GM18858 (cell line): ENCODE results near the gene COQ8B.
"Not testable (repeated sequence)": the region's sequence is repeated elsewhere in the genome, so short reads cannot be mapped to it uniquely, and the experiment has no call there.

ENCODE experiments used
- ATAC-seq: cut with Tn5 transposase; IDR thresholded peaks from one replicate; pipeline ENCODE4 v1.9.1; 2021; ENCODE audit not compliant: unreplicated experiment

COQ8B gene

DNA sequence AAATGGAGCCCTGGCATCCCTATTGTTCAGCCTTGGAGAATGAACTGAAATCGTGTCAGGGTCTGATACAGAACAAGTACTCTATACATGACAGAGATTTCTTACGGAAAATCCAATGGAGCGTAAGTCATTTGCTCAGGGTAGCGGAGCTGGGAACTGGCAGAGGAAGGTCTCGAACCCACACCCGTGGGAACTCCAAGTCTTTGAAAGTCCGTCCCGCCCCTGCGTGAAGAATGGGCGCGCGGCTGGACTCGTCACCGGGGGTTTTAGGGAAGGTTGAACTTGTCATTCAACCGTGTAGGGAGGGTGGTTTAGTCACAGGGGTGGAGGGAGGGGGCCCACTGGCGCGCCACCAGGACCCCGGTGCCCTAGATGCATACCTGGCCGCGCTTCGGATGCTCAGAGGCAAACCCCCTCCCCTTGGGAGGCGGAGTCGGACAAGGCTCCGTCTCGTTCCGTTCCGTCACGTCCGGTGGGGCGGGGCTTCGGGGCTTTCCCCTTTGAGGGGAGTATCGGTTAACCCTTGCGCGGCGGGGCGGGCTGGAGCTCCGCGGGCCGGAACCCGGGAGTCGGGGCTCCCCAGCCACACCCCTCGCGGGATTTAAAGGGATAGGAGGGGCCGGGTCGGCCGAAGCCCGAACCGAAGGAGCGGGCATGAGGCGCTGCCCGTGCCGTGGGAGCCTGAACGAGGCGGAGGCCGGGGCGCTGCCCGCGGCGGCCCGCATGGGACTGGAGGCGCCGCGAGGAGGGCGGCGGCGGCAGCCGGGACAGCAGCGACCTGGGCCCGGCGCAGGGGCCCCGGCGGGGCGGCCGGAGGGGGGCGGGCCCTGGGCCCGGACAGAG, at the start of gene COQ8B, which contains the start of gene ITPKC:
Gene COQ8B (minus strand): TSS at position 405 of the 843 bp plus-strand sequence. CDS start 2,254 bp downstream, outside the sequence.
Gene ITPKC (plus strand): TSS at position 631 of the 843 bp plus-strand sequence. CDS start 24 bp downstream, at position 655.
- ATAC-seq: peak; percentile 58

DNA sequence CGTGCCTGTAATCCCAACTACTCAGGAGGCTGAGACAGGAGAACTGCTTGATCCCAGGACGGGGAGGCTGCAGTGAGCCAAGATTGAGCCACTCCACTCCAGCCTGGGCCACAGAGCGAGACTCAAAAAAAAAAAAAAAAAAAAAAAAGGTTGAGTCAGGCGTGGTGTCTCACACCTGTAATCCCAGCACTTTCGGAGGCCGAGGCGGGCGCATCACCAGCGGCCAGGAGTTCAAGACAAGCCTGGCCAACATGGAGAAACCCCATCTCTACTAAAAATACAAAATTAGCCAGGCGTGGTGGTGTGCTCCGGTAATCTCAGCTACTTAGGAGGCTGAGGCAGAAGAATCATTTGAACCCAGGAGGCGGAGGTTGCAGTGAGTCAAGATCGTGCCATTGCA, 49.7 kb upstream of the COQ8B start:
- ATAC-seq: not testable (repeated sequence)

GRCh38 chr19:40763963-40764362, 47.3 kb upstream of the COQ8B start:
- no peak for ATAC-seq

GRCh38 chr19:40763526-40763925, 46.8 kb upstream of the COQ8B start:
- ATAC-seq: no peak

DNA sequence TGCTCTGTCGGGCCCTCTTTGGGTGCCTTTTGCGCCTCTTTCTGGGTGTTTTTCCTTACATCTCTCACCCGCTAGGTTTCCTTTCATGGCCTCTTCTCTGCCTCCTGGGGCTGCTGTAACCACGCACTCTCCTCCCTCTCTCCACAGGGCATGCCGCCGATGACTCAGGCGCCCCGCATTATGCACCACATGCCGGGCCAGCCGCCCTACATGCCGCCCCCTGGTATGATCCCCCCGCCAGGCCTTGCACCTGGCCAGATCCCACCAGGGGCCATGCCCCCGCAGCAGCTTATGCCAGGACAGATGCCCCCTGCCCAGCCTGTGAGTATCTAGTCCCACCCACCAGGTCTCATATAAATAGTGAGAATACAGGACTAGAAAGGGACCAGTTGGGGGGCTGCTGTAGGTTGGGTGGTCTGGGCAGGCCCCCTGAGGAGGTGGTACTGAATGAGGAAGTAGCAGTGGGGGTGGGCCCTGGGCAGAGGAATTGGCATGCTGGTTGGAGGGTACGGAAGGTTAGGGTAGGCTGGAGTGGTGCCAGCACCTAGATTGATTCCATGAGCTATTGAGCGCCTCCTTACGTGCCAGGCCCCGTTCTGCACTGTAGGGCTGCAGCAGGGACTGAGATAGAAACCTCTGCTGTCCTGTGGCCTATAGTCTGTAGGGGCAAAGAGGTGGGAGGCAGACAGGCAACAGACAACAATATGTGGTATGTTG, 46.2 kb upstream of the COQ8B start:
- no peak for ATAC-seq

GRCh38 chr19:40759352-40759751, 42.7 kb upstream of the COQ8B start:
- no peak for ATAC-seq

DNA sequence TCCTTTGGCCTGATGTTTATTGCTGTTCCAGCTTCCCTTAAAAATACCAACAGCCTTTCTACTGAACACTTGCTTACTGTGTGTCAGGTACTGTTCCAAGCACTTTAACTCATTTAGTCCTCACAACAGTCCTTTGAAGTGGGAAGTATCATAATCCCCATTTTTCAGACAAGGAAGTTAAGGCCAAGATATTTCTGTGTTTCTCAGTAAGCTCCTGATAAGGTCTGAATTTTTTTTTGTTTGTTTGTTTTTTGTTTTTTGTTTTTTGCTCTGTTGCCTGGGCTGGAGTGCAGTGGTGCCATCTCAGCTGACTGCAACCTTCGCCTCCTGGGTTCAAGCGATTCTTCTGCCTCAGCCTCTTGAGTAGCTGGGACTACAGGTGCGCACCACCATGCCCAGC, 41.8 kb upstream of the COQ8B start:
- ATAC-seq: no peak

GRCh38 chr19:40756502-40757110, 39.9 kb upstream of the COQ8B start:
- no peak for ATAC-seq

DNA sequence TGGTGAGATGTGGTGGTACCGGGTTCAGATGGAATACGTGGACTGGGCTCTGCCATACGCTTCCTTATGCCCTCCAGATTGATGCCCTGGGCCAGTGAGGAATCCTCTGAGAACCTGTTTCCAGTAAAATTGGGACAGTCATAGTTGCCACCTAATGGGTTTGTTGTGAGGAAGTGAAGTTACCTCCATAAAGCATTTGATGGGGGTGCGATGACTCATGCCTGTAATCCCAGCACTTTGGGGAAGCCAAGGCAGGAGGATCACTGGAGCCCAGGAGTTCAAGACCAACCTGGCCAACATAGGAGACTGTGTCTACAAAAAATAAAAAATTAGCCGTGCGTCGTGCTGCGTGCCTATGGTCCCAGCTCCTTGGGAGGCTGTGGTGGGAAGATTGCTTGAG, 39.1 kb upstream of the COQ8B start:
- no peak for ATAC-seq

- ATAC-seq: no peak
Observed at GRCh38 chr19:40755248-40755624, 38.5 kb upstream of the COQ8B start.

DNA sequence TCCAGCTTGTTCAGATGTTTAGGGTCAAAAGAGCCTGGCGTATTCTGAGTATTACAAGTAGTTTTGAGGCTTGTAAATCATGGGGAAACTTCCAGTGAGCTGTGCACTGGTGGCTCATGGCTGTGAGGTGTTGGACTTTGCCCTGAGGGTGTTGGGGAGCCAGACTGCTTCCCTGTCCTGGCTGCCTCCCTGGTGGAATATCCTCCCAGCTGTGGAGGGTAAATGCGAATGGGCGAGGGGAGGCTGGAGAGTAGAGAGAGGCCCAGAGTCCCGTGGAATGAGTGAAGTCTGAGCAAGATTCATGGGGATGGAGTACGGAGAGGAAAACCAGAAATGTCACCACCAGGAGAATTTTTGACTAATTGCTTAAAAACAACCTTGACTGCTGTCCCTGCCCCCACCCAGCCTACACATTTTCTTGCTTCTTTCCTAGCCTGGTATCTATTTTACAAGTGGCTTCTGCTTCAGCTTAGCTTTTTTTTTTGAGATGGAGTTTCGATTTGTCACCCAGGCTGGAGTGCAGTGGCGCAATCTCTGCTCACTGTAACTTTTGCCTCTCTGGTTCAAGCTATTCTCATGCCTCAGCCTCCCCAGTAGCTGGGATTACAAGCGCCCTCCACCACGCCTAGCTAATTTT, 38.0 kb upstream of the COQ8B start:
- ATAC-seq: no peak

DNA sequence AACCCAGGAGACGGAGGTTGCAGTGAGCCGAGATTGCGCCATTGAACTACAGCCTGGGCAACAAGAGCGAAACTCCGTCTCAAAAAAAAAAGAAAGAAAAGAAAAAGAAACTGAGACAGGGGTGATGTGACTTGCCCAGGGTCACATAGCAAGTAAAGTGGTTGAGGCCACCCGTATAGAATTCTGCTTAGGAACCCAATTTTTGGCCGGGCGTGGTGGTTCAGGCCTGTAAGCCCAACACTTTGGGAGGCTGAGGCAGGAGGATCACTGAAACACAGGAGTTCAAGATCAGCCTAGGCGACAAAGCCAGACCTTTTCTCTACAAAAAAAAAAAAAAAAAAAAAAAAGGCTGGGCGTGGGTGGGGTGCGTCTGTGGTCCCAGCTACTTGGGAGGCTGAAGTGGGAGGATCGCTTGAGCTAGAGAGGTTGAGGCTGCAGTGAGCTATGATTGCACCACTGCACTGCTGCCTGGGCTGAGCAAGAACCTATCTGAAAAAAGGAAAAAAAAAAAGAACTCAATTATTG, 35.6 kb upstream of the COQ8B start:
- no peak for ATAC-seq

DNA sequence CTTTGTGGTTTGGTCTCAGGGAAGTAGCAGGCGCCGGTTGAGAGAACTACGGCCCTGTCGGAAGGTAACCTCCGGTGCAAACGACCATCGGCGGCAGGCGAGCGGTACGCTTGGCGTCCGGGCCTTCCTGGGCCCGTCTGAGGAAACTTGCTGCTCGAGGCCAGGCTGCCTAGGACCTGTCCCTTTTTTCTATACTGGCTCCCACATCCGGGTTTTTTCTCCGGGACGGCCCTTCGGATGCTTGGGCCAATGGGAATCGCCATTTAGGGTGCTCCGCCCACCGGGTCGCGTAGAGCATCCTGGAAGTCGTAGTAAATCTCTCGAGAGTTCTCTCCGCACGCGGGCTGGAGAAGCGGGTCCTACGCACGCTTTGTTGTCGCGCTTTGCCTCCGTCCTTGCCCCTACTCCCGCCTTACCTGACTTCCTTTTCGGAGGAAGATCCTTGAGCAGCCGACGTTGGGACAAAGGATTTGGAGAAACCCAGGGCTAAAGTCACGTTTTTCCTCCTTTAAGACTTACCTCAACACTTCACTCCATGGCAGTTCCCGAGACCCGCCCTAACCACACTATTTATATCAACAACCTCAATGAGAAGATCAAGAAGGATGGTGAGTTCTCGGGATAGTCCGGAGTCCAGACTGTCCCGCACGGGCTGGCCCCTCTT, 34.3 kb upstream of the COQ8B start, which contains the start of gene SNRPA:
Gene SNRPA (plus strand): TSS at position 330 of the 664 bp plus-strand sequence. CDS start 206 bp downstream, at position 536.
- ATAC-seq: peak; percentile 32

- peak; percentile 75 for ATAC-seq
Observed at GRCh38 chr19:40750058-40750873, 33.6 kb upstream of the COQ8B start, which contains the start of gene ACTMAP. TSS of gene ACTMAP (minus strand) at chr19:40750477. CDS start at chr19:40749803, 674 bp downstream.

GRCh38 chr19:40747536-40747935, 30.9 kb upstream of the COQ8B start:
- ATAC-seq: no peak

DNA sequence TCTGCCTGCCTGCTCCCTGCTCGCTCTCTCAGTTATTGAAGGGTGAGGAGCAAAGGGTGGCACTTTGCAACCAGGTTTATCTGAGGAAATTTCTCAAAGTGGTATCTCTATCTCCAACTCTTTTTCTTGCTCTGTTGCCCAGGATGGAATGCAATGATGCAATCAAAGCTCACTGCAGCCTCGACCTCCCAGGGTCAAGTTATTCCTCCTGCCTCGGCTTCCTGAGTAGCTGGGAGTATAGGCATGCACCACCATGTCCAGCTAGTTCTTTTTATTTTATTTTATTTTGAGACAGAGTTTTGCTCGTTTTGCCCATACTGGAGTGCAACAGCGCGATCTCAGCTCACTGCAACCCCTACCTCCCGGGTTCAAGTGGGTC, 28.7 kb upstream of the COQ8B start:
- no peak for ATAC-seq

GRCh38 chr19:40744554-40745401, 28.1 kb upstream of the COQ8B start:
- no peak for ATAC-seq

DNA sequence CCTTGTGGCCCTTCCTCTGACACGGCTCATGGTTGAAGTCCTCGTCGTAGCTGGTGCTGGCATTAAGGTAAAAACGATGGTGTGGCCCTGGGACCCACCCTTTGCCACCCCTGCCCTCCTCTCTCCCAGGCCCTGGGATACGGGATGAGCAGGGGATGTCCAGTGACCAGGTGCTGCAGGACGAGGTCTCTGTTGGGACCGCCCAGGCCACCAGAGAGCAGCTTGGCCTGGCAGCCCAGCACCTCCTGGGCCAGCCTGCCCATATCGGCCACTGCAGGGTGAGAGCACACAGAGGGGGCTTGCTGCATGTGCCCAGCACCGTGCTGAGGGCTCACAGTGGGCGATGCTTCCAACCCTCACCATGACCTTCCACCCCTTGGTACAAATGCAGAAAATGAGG, 27.2 kb upstream of the COQ8B start:
- ATAC-seq: no peak
